NOMO-1 (cell line): ENCODE data around the gene NEDD9.

Source experiments
- DNase-seq, 2 experiments: peaks; one replicate each; lab custom pipeline; 2025; ENCODE audit not compliant: unreplicated experiment in 2 of 2; lab: John Stamatoyannopoulos, UW

The NEDD9 gene

DNA sequence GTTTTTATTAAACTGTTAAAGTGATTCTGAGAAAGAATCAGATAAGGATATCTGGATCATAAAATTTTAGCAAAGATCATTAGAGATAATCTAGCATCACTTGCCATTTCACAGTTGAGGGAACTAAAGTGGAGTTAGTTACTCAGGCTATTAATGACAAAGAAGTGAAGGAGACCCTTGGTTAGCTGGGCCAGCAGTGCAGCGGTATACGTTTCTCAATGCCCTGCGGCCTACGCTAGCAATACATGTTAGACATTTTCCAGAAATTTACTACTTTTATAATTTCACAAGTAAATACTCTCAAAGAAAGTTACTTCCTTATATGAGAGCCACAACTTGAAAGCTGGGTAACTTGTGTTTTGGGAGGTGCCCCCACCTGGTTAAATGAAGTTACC lies 28.5 kb downstream of the NEDD9 start:
- no peak for DNase-seq

DNA sequence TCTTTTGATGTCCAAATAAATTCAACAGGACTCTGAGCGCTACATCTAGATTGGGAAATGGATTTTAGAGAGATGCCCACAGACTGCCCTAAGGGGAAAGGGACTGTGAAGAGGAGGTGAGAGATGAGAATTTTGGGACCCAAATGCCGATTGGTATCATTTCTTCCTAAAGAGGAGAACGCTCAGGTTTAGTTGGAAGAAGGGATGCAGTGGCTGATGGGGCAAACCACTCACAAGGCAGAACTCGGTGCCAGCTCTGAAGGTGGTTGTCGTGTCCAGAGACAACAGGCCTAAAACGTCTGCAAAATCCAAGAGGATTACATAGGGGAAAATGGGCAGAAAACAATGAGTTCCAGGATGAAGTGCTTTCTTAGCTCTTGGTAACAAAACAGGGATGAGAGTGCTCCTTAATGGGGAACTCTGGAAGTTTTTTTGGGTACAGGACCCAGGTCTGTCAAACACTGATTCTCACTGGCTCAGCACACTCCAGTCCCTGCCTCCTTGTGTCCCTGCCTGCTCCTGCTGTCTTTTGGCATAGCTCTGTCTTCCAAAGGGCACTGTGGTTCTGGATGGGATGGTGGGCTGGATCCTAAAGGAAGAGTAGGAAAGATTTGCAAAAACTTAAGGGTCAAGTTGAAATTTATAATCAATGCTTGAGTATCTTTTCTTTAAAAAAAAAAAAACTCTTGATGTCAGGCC lies 29.0 kb downstream of the NEDD9 start:
- DNase-seq: no peak

DNA sequence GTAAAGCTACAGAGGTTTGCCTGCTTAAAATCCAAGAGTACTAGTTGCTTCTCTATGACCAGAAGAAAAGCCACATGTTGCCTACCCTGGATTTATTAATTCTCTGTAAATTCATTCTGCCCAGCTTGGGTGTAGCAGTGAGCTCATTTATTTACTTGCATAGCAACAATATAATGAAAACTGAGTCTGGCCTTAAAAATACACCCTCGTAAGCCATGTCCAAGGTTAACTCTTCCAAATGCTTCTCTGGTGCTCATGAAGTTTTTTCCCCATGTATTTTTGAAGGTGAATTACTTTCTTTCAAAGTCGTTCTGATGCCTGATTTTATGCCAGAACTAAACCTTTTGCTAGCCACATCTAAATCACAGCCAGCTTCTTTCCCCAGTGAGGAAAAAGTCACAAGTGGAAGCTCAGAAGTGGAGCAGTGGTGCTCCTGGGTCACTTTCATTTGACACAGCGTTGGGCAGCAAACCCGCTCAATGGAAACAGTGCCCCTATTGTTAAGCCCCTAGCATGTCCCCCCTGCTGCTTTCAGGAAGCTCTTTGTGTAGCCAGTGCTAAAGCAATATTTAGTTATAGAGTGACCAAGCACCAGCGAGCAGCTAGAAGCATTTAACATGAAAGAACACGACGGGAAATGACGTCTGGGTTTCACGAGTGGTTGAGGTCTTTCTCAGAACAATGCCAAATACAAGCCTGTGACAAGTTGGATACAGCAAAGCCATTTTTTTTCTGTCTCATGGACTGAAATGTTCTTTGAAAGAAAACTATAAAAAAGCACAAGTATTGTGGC lies 29.8 kb downstream of the NEDD9 start:
- no peak for DNase-seq

DNA sequence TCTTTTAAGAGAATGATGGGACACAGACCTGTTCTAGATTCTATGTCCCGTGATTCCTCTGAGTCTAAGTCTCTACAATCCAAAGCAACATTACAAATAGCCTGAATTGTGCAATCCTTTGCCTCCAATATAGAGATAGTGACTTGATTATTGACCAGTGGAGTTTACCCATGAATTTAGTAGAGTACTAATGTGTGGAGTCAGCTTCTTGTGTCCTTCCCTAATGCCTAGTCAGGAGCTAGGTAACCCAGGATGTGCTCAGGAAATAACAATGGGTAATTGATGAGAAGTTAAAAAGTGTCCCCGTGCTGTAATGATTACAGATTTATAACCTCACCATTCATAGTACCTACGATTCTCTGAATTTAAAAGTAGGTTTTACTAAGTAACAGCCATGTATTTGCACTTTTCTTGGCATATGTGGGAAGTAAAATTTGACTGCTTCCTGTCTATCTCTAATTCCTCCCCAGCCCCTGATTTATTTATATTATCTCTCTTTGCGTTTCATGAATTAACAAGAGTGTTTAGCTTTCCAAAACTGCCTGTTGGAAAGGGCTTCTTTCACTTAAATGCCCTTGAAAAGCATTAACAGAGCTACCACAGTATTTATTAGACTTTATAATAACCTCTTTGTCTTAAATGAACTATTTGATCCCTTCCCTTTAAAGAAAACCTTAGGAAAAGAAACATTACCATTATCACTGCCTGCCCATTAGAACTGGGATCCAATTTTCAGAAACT lies 30.5 kb downstream of the NEDD9 start:
- no peak for DNase-seq

DNA sequence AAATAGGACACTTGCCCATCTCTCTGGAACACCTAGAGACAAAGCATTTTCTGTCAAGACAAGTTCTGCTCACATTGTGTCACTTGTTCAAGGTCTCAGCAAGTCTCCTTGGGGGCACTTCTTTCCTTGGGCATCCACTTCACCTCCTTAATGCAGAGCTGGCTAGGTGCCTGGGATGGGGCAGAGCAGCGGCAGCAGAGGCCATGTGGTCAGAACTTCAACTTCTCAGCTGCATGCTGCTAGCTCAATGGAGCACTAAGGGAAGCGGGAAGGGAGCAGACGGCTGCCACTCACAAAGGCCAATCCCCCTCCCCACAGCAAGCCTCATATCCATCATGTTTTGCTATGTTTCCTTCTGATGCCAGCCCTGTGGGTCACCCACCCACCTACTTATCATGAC lies 31.5 kb downstream of the NEDD9 start:
- DNase-seq: no peak

DNA sequence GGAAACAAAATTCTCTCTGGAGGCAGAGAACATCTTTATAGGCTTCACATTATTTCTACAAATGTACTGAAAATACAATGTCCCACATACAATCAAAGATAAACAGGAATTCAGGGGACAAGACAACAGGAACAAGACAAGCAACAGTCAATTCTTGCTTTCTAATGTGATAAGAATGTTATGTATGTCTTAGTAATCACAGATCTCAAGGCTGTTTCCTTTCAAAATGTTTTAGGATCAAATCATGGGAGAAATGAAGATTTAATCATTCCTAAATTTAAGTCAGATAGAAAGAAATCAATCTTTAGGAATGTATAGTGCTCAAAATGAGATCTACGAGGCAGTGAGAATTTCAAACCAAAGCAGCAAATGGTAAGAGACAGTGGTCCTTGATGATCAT lies 32.1 kb downstream of the NEDD9 start:
- no peak for DNase-seq

DNA sequence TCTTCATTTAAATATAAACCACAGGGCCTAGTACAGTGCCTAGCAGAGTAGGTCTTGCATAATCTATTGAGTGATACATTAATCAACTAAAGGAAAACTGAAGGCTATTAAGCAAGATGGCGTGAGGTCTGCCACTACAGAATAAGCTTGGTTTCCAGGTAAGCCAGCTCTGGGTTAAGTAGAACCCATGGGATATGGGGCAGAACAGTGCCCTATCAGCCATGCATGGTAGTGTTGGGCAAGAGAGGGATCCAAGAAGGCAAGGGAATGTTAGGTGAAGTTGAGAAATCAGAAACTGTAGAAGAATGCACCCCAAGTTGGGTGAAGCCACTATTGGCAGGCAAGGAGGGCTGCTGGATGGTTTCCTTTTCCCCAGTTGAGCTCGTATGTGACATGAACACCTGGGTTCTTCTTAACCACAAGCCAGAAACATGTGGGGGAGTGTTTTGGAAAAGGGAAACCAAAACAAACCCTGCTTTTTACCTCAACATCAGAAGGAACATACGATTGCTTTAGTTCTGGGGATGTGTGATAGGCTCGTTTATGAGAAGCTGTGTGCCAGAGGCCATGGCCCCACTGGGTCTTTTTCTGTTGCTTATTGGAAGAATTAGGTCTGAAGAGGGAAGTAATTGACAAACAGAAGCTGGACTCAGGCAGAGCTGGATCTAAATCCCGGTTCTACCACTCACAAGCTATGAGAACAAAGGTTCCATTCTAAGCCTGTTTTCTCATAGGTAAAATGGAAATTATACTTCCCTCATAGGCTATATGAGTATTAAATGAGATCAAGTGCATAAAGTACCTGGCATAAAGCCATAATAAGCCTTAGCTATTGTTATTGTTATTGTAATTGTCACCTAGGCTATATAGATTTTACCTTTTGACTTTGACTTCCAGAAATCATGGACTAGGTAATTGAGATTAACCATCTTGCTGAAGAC lies 33.5 kb downstream of the NEDD9 start:
- no peak for DNase-seq

DNA sequence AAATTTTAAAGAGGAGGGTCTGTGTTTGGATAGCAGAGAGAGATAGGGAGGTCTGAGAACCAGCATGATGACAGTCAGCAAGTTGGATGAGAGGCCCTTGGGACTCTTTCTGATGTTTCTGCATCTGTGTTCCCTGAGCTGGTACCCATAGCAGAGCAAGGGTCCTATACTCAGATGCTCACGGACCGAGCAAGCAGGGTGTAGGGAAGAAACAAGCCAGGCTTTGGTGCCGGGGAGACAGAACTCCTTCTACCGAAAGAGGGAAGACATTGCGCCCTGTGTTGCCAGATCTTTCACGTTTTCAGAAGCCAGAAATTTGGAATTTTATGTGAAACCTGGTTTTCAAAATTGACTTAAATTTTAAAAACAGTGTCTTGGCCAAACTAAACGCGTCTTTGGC lies 34.6 kb downstream of the NEDD9 start:
- no peak for DNase-seq

DNA sequence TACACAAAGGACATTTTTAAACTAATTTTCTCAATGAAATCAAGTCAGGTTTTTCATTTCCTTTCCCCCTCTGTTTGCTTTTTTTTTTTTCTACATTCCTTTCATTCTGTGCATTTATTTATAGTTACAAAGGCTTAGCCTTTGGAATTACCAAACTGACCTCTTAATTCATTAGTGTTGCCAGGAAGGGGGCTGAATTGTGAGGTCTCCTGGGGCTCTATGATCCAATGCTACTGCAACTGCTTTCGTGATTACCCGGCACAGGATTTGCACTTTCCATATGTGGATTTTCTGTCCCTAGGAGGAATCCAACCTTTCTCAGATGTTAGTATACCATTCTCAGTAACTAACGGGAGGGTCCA lies 35.3 kb downstream of the NEDD9 start:
- DNase-seq: no peak

DNA sequence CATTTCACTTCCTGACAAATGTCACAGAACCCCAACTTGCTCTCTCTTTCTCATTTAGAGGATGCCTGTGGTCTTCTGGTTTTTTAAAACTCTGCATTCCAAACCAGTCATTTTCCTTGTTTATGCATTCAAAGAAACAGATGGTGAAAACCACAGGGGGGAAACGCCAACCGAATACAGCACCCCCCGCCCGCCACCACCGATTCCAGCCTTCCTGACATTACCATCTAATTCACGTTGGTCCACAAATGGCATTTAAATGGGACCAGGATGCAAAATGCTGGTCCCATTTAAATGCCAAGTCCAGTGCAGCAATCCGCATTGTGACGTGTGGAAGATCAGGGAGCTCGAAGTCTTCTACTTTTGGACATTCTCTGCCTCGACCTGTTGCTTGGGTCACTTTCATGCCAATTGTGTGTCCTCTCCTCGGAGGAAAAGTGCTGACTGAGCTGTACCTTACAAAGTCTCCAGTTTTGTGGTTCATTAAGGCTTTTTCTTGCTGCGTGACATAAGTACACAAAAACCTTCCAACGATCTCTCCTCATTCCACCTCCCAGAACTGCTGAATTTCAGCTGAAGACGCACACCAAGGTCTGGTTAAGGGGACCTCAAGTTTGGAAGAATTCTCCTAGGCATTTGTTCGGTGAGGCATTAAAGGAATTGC lies 35.8 kb downstream of the NEDD9 start:
- DNase-seq: no peak

DNA sequence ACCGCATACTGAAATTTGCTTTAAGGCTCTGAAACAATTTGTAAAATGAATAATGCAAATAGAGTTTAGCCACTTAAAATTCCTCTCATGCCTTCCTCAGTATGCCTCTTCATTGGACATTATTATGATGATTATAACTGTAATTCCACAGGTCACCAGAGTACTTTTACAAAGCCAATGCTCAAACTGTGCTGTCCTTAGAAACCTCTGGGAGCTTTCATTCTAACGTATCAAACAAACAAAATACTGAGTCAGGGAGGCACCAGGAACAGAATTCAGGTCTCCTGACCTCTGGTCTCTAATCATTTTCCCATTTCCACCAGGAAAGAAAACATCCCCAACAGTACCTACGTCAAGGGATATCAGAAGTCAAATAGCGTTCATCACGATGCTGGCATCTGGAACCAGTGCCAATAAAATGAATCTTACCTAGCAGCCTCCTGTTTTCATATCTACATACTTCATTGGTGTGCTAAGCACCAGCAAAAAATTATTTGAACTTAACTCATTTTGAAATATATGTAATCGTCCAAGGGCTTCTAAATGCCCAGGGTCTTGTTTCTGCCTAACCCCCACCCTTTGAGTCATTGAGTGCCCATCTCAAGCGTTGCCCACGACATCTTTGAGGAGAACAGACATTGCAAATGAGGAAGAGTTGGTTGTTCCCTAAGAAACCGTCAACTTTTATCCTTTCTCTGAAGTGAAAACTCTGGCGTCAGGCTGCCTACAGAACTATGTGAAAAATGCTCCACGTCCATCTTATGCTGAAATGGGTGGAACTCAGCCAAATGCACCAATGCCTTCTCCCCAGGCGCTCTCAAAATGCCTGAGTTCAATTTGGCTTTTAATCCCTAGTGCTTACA lies 37.9 kb downstream of the NEDD9 start:
- no peak for DNase-seq

DNA sequence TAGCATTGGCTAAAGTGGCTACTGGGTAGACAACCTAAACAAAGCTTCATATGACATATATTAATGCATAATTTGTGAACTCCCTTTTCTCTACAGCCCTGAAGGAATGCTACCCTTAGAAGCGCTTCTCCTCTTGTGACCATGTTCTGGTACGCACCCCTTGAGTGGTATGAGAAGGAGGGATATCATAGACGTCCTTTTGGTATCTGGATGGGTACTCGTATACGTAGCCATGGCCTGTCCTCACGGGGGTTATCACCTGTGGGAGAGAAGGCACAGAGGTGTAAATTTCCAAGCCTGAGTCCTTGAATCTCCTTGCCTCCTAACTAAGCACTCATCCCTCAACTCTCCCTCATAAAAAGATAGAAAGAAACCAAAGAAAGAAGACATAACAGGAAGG lies 39.0 kb downstream of the NEDD9 start:
- no peak for DNase-seq

DNA sequence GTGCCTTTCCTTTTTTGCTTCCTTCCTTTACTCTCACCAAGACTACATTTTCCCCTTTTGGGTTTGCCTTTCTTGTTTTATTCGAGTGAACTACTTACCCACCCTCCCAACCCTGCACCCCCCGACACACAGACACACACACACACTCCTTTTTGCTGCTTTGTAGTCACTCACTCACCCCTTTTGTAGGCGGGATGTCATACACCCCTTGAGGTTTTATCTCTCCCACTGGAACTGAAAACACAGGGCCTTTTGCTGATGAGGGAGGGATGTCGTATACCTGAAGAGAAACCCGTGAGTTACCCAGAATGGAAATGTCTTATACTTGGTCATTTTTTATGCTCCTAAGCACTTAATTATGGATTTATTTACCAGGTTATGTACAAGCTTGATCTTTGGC lies 40.3 kb downstream of the NEDD9 start:
- DNase-seq: no peak

DNA sequence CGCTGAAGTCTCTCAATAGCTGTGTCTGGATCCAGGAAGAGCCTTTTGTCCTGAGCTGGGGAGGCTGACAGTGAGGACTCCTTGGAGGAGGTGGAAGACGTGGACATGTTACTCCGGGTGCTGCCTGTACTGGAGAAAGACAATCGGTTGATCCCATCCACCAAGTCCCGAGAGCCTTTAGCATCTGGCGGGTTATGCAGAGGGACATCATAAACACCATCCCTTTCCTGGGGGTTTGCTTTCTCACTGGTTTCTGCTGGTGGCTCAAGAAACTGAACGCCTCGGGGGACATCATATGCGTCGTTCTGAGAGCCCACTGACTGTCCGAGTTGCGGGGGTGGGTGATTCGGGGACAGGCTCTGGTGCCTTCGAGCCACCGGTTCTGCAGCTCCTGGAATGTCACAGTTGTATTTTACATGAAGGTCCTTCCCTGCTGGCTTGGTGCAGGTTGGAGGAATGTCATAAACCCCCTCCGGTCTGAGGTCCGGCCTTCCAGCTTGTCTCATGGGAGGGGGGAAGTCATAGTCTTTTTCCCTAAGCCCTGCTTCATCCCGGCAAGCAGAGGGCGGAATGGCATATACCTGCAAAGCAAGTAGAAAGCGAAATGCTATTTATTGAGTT lies 41.7 kb downstream of the NEDD9 start:
- DNase-seq: no peak

DNA sequence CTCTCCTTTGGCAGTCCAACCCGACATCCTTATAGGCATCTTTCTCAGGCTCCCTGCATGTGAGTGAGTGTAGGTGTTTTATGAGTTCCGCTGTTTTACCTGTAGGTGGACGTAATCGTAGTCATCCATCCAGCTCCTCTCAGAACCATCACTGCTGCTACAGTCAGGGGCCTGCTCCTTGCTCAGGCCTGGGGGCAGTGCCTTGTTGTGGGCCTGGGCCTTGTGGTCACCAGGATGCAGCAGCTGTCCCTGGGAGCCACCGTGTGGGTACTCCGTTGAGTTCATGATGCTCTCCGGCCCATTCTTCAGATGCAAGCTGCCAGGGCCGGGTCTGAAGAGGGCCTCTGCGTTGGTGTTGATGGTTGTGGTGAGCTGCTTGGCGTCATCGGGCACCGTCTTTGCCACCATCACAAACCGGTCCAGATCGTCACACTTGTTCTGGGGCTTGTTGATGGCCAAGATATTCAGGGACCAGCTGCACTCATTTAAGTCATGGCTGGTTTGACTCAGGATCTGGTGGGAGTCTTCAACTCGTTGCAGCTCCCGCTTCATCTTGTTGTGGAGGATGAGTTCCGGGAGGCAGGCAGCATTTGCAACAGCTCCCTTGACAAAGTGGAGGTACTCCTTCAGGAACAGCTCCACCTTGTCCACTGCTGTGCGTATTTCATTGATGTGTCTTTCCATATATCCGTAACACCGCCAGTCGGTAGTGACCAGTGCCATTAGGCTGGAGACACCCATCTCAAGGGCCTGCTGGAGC lies 42.4 kb downstream of the NEDD9 start:
- no peak for DNase-seq

DNA sequence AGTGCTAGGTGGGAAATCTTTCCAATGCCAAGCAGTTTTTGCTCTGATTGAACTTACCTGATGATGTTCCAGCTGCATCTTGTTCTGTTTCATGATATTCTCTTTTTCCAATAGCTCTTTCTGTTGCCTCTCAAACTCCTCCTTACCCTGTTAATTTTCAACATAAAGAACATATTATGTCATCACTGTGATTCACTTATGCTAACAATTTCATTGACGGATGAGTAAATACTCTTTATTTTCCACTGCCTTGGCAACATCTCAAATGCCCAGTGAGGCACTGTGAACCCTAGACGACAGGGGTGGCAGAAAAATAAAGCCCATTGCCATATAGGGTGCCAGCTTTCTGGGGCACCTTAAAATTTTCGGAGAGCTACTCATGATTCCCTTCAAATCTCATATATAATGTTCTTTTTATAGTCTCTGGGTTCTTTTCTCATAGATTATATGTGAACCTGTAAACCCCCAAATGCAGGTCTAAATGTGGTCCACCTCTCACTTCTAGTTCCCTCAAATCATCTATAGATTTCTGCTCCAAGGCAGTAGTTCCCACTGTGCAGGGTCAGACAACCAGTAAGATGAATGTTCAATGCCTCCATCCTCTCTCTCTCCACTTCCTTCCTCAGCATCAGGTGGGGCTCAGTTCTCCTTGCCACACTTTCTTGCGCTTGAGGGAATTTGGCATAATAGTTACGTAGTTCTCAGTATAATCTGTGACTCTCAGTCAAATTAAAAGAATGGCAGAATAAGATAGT lies 44.1 kb downstream of the NEDD9 start:
- no peak for DNase-seq

DNA sequence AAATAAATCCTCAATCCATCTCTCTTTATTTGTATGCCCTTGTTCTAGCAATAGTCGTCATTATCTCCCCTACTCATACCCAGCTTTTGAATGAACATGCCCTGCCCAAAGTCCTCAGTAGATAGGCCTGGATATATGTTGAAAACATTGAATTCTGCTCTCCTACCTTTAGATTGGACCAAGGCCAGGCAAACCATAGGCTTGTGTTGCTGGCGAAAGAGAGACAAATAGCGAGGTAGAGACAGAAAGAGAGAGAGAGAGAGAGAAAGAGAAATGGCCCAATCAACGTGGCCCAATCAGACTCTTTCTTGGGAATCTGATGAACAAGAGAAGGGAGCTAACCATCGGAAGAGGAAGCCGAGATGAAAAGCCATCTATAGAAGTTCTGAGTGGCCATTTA lies 45.2 kb downstream of the NEDD9 start:
- no peak for DNase-seq
